Activated effector memory CD4-positive, alpha-beta T cell treated with anti-CD3 and anti-CD28 coated beads, Interleukin-2, amount 50 U/mL, for 16 hours (primary cell): ENCODE results near the gene USP19.
A peak's percentile ranks its signal among the peaks of the same experiment; 100 is the strongest.

Experiments used
- DNase-seq: peaks from one replicate; pipeline ENCODE4 v3.0.0-alpha.2; 2020

Gene USP19, protein sequence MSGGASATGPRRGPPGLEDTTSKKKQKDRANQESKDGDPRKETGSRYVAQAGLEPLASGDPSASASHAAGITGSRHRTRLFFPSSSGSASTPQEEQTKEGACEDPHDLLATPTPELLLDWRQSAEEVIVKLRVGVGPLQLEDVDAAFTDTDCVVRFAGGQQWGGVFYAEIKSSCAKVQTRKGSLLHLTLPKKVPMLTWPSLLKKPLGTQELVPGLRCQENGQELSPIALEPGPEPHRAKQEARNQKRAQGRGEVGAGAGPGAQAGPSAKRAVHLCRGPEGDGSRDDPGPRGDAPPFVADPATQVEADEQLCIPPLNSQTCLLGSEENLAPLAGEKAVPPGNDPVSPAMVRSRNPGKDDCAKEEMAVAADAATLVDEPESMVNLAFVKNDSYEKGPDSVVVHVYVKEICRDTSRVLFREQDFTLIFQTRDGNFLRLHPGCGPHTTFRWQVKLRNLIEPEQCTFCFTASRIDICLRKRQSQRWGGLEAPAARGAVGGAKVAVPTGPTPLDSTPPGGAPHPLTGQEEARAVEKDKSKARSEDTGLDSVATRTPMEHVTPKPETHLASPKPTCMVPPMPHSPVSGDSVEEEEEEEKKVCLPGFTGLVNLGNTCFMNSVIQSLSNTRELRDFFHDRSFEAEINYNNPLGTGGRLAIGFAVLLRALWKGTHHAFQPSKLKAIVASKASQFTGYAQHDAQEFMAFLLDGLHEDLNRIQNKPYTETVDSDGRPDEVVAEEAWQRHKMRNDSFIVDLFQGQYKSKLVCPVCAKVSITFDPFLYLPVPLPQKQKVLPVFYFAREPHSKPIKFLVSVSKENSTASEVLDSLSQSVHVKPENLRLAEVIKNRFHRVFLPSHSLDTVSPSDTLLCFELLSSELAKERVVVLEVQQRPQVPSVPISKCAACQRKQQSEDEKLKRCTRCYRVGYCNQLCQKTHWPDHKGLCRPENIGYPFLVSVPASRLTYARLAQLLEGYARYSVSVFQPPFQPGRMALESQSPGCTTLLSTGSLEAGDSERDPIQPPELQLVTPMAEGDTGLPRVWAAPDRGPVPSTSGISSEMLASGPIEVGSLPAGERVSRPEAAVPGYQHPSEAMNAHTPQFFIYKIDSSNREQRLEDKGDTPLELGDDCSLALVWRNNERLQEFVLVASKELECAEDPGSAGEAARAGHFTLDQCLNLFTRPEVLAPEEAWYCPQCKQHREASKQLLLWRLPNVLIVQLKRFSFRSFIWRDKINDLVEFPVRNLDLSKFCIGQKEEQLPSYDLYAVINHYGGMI (N-terminal part only)

DNA sequence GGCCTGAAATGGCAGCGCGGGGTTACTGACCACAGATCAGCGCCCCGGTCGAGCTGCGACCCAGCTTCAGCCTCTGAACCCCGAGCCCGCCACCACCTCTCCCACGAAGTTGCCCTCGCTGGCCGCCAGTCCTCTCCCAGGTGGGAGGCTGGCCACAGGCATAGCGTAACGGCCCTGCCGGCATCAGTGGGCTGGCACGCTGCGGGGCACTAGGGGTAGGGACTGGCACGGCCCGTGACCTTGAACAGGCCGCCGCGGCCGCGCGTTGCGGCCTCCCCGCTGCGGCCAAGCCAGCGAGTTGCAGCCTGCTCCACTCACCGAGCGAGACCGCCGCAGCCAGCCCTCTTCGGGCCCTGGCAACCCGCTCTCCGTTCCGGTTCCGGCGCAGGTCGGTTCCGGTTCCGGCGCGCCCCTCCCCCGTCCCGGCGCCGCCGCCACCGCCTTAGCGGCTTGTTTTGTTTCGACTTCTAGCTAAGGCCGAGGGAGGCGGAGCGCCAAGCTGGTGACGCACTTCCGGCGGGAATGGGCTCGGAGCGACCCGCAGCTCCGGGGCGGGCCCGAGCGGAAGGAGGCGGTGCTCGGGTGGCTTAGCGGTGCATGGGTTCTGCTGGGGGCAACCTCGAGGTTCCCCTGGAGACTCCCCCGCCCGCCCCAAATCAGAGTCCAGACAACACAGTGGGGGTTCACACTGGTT lies at the start of gene USP19:
Gene USP19, minus strand, starts transcription at position 386 of the 694 bp plus-strand sequence. CDS start 1,678 bp downstream, outside the sequence.
- peak; percentile 98 for DNase-seq

DNA sequence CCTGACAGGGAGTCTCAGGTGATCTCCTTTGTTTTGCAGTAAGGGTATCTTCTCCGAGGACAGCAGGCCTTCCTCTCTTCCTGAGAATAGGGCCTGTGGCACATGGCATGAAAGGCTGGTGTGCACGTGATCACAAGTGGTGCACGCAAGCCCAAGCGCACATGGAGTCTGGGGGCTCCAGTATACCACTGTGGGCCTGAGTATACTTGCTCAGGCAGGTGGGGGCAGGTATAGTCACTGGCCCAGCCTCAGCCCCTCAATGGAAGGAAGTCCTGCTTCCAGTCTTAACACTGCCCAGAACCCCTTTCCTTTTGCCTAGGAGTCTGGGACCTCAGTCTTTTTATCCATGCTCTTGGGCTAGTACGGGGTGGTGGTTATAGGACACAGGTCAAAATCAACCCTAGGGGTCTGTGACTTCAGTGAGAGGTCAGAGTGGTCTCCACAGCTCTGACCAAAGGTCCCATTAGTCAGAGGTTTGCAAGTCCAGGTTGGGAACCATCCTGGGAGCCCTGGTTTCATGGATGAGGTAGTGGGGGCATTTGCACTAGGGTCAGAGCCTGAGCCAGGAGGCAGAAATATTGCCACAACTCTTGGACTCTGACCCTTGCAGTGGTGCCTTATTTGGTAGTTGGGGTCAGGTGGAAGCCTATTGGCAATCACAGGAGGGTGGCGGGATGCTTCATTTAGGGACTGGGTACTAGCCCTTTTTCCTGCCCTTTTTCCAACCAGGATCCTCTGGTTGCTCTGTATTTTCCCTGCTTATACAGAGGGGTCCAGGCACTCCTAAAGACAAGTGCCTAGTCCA lies 46.3 kb upstream of the USP19 start:
- DNase-seq = no peak

DNA sequence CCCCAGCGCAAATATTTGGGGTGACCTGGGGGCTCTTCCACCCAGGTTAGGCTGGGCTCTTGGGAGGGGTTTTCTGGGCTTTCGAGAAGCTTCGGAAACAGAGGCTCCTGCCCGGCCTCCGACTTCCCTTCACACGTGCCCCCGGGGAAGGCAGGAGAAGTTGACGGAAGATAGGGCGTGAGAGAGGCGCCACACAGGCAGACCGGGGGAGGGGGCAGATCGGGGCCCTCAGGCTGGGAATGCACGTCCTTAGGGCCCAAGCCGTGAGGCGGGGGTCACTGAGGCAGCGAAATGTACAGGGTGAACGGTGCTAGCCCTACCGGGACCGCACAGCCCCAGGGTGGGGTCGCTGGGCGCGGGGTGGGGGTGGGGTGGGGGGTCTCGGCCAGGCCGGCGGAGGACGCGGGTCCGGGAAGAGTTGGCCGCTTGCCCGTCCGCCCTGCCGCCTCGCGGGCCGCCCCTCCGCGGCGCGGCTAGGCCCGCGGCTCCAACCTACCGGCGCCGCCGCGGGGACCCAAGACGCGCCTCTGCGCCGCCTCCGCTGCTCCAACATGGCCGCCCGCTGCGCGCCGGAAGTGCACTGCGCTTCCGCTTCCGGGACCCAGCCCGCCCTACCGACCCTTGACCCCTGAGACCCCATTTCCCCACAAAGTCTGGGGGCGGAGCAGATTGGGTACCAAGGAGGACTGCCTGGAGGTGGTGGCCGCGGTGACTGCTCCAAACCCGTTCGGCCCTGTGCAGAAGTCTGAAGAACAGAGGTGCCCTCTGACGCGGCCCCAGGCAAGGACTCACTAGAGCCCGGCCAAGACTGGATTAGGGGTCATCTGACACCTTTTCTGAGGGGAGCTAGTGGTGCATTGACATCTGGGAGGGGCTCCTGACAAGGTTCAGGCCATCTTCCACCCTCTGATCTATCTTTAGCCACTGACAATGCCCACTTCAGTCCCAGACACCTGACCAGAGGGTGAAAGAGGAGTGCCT lies 45.4 kb upstream of the USP19 start, which contains the start of gene CCDC71:
Gene CCDC71, minus strand, starts transcription at position 561 of the 981 bp plus-strand sequence. CDS start 2,123 bp downstream, outside the sequence.
- DNase-seq = peak; percentile 90

DNA sequence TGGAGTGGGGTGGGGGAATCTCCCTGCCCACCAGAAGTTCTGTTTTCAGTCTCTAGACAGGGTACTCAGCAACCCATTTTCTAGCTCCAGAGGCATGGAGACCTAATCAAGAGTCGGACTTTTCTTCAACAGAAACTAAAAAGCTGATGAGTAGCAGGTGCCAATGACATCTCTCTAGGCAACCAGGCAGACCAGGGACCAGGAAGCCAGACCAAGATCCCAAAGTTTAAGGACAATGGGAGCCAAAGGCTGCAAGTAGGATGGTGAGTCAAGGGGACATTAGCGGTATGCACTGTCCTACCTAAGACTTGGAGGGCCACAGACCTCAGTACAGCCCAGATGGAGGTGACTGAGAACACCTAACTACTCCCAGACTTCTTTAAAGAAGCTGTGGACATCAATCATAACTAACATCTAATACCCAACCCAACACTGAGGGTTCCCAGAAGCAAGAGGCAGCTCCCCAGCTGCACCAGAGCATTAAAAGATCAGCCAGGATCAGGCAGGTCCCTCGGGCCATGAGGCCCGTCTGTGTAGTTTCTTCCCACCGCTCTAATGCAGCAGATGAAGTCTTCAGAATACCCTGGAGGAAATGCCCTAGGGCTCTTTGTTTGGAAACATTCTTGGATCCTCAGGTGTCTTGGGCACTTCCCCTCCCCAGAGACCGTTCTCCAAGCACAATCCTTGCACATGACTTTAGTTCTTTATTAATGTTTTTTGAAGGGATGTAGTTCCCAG lies 44.5 kb upstream of the USP19 start:
- DNase-seq = no peak

DNA sequence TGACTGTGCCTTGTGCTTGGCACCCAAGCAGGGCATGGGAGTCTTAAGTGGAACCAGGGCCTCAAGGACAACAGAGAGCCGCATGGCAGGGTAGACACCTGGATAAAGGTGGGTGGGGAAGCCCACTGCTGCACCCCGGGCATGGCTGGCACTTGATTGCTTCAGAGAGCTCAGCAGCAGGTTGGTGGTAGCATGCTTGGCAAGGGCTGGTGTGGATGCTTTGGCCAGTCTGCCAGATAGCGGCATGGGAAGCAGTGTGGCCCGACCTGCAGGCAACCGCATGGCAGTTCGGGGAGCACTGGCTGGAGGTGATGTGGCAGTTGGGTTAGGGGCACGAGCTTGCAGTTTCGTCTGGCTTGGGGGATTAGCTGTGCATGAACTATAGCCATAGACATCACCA lies 43.0 kb upstream of the USP19 start:
- DNase-seq = no peak

DNA sequence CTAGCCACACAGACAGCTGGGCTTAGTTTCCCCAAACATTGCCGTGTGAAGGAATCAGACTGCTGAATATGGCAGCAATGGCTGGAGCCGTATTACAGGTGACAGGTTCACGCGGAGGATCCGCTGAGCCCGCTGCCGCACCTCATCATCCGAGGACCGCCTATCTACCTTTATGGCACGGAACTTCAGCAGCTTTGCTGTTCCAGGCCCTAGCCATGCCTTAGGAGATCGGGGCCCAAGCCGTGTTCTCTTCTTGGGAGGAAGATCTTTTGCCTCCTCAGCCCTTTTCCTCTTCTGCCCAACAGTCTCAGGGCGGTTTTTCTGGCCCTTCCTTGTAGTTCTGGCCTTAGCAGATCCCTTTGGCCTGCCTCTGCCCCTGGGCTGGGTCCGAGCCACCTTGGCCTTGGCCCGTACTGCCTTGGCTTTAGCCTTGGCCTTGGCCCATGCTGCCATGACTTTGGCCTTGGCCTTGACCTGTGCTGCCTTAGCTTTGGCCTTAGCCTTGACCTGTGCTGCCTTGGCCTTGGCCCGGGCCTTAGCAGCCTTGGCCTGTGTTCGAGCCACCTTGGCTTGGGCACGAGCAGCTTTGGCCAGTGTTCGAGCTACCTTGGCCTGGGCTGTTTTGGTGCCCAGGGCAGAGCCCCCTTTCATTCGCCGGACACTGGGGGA lies 42.3 kb upstream of the USP19 start:
- DNase-seq = no peak

DNA sequence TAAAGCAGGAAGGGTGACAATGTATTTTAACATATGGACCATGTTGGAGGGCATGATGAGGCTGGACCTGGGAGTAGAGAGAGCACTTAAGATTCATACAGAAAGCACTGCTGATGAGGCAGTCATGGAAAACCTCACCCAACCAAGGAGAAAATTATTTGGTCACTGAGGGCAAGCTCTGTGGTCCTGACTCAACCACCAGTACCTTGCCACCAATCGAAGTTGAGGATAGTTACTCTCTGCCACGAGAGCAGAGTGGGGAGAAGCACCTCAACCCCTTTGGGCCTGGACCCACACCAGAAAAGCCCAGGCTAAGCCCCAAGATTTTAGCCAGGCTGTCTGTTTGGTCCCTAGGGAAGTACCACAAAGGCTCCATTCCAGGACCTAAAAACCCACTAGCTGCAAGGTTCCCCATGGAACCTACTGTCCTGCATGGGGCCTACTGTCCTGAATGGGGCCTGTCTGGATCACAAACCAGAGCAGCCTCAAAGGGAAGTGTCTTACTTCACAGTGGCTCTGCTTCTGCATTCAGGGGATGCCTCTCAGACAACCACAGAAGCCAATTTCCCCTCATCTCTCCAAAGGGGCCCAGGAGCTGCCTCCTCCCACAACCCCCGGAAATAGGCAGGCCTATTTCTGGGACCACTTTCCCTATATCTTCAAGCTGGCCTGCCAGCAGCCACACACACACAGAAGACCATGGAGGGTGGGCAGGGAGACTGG lies 41.3 kb upstream of the USP19 start:
- DNase-seq = no peak

DNA sequence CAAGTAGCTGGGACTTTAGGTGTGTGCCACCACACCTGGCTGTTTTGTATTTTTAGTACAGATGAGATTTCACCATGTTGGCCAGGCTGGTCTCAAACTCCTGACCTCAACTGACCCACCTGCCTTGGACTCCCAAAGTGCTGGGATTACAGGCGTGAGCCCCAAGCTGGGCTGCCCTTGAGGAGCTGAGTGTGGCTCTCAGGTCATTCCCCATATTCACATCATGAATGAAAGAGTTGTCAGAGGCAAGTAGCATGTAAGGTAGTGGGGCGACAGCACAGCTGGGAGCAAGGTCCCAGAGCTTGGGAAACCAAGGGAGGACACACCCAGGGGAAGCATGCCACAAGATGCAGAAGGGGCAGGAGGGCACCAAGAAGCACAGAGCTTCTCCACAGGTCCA lies 40.6 kb upstream of the USP19 start:
- no peak for DNase-seq

DNA sequence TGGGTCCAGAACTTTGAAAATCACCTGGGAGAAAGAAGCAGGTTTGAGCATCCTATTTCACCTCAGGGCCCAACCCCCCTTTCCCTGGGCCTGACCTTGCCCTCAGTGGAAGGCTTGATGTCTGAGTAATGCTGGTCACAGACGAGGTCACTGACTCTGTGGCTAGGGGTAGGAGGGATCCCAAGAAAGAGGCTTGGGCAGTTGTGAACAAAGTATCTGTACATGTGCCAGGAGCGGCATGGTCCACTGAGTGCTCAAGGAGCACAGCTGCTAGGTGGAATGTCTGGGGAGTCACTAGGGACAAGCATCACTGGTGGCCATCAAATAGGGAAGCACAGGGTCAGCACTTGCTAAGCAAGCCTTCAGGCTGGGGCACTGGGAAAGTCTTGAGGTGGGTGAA lies 38.2 kb upstream of the USP19 start:
- no peak for DNase-seq

DNA sequence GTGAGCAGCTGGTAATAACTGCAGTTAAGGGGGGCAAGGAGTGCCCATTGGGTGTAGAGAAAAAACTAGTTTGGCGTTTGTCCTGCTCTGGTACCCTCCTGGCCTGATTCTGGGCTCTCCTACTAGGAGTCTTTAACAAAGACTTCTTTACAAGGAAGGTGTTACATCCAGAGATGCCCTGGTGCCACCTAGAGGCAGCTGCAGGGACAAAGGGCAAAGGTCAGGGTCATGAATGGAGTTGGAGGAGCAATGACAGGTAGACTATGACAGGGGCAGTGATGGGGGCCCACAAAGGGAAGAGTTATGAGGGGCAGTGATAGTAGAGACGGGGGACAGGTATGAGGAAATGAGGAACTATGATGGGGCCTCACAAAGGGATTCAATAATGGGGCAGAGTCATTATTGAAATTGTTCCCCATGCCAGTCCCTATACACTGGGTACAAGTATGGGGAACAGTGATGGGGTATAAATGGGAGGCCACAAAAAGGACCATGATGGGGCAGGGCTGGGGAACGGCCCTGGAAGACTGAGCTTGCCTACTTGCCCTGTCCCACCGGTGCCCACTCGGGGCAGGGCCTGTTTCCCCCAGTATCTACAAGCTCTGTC lies 37.6 kb upstream of the USP19 start:
- peak; percentile 86 for DNase-seq

DNA sequence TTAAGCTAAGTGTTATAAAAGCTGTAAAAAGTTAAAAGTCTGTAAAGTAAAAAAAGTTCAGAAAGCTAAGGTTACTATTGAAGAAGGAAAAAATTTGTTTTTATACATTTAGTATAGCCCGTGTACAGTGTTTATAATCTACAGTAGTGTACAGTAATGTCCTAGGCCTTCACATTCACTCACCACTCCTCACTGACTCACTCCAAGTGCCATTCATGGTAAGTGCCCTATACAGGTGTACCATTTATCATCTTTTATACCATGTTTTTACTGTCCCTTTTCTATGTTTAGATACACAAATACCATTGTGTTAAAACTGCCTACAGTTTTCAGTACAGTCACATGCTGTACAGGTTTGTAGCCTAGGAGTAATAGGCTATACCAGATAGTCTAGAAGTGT lies 36.7 kb upstream of the USP19 start:
- DNase-seq = no peak

DNA sequence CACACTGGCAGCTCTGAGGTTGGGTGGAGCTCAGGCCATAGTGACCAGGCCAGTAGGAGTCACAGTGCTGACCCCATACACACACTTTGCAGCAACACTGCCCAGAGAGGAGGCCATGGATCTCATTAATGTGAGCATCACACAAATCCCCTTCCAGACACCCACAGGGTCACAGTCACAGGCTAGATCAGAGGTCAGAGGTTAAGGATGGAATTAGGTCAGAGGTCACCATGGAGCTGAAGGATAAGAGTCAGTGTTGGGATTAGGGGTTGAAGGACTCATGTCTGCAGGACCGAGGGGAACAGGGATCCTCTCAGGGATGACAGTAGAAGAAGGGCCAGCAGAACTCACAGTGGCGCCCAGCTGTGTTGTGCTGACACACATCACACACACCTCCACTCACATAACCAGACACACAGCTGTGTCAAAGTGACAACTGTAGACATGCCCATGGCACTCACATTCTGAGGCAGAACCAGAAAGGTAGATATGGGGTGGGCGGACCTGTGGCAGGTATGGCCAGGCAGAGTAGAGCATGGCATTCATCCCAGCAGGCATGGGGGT lies 32.8 kb upstream of the USP19 start:
- no peak for DNase-seq

DNA sequence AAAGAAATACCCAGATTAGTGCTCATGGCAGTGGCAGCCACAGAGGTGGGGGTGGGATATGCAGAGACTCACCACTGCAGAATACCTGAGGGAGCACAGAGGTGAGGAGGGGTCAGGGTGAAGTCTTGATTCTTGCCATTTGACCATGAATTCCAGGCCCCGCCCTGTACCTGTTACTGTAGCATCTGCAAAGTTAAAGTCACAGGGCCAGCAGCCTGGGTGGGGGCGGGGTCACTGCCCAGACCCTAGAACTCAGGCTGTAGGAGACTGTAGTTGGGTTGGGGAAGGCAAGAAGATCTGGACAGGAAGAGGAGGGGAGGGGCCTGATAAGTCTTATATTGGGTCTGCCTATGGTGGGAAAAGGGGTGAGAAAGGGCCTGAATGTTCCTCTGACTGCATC lies 31.0 kb upstream of the USP19 start:
- DNase-seq = no peak

DNA sequence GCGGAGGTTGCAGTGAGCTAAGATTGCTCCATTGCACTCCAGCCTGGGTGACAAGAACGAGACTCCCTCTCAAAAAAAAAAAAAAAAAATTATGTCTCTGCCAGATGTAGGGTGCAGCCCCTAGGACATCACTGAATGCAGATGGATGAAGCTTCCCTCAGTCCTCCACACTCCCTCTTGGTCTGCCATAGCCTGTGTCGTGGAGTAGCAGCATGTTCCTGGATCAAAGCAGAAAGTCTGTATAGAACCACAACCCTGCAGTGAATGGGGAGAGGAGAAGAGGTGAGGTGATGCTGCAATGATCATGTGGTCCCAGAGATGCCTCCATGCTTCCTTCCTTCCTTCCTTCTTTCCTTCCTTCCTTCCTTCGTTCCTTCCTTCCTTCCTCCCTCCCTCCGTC lies 27.5 kb upstream of the USP19 start:
- no peak for DNase-seq

DNA sequence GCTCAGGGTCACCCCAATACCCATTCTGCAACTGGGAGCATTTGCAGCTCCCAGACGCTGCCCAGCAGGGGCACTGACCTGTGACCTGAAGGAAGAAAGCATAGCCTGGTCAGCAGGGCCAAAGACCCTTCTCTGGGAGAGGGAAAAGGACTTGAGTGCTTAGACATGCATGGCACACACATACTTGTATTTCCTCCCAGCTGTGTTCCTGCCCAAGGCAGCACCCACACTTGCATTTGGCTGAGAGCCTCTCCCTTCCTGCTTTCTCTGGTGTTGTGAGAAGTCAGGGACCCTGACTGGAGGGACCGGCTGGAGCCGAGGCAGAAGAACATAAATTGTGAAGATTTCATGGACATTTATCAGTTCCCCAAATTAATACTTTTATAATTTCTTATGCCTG lies 19.5 kb upstream of the USP19 start:
- no peak for DNase-seq

DNA sequence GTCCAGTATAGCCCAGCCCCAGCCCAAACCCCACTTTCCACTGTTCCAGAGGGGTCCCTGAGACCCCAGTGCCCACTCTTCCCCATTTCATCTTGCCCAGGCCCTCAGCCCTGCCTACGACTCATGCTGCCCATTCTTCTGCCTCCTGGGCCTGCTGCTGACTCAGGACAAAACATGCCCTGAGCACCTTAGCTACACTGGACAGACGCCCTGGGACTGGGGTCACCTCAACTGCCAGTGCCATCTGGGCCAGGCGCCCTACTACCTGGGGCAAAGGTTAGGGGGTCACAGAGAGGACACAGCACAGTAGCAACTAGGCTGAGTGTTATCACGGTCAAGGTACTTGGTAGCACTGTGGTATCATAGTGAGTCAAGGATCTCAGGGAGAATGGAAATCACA lies 14.9 kb upstream of the USP19 start:
- no peak for DNase-seq

DNA sequence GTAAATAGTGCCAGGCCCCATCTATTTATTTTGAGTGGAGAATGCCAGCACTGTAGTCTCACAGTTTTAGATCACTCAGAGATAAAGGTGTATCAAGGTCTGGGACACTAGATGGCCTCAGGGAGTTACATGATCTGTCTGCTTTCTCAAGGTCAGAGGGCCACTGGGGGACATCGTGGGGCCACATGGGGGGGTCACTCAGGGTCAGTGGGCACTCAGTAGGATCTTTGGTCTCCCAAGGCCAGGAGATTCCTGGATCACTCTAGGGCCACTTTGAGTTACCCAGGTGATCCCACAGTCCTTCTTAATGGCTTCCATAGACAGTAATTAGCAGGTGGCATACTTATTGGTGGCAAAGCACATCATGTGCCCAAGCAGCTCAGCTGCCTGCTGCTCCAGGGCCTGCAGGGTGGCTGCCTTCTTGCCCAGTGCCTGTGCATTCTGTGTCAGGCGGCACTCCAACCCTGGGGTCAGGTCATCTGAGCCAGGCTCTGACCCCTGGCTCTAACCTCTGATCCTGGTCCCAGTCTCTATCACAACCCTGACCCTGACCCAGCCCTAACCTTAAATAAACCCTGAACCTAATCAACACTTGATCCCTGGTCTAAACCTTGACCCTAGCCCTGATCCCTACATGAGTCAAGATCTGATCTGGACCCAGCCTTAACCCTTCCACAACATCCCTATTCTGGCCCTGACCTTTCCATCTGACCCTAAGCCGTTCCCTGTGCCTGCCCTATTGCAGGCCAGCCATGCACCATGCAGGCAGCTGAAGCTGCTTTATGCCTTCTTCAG lies 14.0 kb upstream of the USP19 start:
- DNase-seq = no peak
